GM21423 (cell line): ENCODE data around the gene FOXK2.
"Not testable (repeated sequence)": the region's sequence is repeated elsewhere in the genome, so short reads cannot be mapped to it uniquely, and the experiment has no call there.

Experiments used
- ATAC-seq: cut with Tn5 transposase; IDR thresholded peaks from one replicate; pipeline ENCODE4 v1.9.1; 2021; ENCODE audit warnings: mild to moderate bottlenecking, moderate library complexity; ENCODE audit not compliant: unreplicated experiment

FOXK2 gene

DNA sequence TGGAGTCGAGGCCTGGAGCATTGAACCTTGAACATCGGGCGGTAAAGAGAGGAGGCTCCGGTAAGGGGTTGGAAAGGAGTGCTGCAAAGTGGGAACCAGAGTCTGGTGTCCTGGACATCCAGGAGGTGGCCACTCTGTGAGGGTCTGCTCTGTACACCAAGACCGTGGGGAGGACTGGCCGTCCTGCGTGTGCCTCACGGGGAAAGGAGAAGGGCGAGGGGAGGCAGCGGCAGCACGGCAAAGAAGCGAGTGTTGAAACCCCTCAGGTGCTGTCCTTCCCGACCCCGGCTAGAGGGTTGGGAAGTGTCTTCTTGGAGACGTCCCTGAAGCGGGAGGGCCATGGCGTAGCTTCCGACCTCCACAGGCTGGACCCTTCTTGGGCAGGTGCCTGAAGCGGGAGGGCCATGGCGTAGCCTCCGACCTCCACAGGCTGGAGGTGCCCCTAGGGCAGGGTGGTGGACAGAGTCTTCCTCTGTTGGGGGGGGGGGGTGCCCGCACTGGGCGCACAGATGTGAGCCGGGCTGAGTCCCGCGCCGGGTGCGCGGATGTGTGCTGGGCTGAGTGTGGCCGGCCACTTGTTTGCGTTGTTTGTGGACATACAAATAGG, 42.0 kb downstream of the FOXK2 start:
- no peak for ATAC-seq

DNA sequence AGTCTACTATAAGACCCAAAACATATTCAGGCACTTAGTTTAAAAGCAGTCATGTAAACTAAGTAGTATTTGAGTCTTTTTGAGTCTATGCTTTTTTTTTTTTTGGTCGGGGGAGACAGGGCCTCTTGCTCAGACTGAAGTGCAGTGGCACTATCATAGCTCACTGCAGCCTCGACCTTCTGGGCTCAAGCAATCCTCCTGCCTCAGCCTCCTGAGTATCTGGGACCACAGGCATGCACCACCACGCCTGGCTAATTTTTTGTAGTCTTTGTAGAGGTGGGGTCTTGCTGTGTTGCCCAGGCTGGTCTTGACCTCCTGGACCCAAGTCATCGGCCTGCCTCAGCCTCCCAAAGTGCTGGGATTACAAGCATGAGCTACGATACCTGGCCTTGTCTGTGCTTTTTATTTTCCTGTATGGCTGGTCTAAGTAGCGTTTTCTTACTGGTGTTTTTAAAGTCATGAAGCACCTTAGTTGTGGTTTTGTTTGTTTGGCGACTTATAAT, 43.2 kb downstream of the FOXK2 start:
- ATAC-seq = not testable (repeated sequence)

DNA sequence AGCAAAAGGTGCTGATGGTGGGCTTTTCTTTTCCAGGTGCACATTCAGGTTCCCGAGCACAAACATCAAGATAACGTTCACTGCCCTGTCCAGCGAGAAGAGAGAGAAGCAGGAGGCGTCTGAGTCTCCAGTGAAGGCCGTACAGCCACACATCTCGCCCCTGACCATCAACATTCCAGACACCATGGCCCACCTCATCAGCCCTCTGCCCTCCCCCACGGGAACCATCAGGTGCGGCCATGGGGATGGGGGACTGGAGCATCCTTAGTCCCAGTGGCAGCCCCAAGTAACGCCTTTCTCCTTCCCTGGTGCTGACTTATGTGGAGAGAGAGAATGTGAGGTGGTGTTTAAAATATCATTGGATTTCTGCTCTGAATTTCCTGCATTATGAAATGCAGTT, 43.8 kb downstream of the FOXK2 start:
- ATAC-seq = no peak

DNA sequence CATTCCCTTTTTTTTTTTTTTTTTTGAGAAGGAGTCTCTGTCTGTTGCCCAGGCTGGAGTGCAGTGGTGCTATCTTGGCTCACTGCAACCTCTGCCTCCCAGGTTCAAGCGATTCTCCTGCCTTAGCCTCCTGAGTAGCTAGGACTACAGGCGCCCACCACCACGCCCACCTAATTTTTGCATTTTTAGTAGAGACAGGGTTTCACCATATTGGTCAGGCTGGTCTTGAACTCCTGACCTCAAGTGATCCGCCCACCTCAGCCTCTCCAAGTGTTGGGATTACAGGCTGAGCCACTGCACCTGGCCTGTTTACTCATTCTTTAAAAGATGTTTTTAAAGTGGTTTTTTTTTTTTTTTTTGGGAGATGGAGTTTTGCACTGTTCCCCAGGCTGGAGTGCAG, 44.2 kb downstream of the FOXK2 start:
- ATAC-seq = not testable (repeated sequence)

DNA sequence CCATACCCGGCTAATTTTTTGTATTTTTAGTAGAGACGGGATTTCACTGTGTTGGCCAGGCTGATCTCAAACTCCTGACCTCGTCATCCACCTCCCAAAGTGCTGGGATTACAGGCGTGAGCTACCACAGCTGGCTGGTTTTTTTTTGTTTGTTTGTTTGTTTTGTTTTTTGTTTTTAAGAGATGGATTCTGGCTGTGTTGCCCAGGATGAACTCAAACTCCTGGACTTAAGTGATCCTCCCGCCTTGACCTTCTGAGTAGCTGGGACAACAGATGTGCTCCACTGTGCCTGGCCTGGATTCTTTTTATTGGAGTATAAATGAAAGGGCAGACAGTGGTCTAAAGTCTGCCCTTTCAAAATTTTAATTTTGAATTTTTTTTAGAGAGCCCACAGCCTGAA, 44.7 kb downstream of the FOXK2 start:
- no peak for ATAC-seq

DNA sequence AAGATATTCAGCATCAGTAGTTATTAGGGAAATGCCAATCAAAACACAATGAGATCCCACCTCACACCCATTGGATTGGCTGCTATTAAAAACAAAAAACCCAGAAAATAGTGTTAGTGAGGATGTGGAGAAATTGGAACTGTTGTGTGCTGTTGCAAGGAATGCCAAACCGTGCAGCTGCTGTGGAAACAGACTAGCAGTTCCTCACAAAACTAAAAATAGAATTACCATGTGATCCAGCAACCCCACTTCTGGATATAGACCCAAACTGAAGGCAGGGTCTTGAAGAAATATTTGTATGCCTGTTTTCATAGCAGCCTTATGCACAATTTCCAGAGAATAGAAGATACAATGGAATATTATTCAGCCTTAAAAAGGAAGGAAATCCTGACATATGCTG, 46.0 kb downstream of the FOXK2 start:
- ATAC-seq = no peak

DNA sequence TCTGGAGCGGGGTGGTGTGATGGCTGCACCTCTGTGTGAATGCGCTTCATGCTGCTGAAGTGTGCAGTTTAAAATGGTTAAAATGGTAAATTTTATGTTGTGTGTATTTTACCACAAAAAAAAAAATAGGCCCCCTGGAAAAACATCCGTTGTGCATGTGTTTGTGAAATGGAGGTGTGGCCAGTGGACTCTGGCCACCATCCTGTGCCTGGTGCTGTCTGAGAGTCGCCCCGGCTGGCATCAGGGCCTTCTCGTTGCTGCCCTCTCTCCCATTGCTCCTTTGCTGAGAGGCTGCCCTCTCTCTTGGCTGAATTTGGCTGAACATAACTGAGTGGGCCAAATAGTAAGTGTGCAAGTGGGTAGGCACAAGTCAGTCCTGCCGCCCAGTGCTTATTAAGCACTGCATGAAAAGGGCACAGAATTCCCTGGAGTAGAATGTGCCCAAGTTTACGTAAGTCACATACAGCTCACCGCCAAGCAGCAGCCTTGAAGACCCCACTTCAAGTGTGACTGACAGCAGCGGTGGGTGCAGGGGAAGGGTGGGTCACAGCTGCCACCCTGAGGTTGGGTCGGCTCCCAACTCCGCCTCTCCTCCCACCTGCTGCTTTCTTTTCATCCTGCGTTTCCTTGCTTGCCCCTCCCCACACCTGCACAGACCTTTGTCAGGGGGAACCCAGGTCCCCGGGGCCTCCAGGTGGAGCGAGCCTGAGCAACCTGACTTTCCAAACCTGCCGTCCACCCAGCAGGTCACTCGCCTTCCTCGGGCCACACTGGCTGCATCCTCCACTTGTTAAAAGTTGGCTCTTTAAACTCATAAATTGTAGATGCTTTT, 46.8 kb downstream of the FOXK2 start:
- no peak for ATAC-seq

DNA sequence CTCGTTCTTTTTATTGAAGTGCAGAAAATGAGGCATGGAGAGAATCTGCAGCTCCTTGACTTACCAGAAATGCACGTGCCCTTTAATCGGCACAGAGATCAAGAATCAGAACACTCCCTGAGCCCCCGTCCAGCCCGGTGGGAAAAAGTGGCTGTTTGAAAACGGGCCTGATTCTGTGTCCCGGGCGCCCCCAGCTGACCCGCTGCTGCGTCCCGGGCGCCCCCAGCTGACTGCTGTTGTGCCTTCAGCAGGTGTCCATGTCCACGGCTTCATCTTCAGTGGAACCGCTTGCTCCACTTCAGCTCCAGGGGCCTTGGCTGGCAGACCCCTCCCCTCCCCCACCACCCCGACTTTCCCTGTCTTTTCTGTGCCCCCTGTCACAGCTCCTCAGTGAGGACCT, 47.8 kb downstream of the FOXK2 start:
- no peak for ATAC-seq

DNA sequence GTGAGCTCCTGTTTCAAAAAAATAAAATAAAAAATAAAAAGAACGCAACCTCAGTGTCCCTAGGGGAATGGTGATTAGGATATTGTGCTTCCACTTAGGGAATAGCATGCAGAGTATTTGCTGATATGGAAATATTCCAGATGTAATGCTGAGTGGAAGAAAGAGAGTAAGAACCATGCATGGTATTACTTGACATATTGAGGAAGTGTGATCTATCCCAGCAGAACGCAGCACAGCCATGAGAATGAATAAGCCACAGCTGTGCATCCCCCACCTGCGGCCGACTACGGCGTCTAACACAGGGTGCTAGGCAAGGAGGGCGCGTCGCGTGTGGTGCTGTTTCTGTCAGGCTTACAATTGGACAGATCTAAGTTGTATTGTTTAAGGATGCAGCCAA, 49.5 kb downstream of the FOXK2 start:
- no peak for ATAC-seq

DNA sequence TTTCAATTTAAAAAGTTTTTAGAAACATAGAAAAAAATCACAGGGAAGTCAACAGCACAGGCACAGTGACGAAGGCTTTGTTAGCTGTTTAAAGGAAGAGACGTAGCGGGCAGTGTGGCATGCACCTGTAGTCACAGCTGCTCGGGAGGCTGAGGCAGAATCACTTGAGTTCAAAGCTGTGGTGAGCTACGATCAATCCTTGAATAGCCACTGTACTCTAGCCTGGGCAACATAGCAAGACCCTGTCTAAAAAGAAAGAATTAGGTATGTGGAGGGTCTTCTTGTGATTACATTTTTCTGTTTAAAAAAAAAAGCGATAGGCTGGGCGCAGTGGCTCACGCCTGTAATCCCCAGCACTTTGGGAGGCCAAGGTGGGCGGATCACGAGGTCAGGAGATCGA, 50.1 kb downstream of the FOXK2 start:
- no peak for ATAC-seq

DNA sequence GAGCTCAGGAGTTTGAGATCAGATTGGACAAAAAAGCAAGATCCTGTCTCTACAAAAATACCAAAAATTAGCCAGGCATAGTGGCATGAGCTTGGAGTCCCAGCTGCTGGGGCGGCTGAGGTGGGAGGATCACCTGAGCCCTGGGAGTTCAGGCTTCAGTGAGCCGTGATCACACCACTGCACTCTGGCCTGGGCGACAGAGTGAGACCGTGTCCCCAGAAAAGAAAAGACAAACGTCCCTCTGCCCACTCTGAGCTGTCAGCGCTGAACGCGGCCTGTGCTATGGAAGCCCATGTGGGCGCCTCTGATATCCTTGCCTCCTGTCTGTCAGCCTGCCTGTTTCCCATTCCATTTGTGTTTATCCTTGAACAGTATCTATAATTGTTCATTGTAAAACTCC, 50.7 kb downstream of the FOXK2 start:
- no peak for ATAC-seq

DNA sequence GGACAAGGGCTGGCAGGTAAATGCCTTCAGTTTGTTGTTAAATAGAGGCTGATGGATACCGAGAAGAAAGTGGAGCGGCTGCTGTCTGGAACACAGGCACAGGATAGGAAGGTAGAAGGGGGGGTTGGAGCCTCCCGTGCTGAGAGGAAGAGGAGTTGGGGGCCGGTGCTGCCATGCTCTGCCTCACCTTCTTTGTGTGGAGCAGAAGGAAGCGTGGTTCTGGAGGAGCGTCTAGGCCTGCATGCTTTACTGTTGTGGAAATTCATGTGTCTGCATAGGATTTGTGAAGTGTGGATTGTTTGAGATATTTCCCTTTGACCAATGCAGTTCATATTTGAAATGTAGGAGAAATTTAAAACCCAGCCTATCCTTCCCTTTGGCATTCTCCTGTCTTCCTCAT, 52.3 kb downstream of the FOXK2 start:
- no peak for ATAC-seq

DNA sequence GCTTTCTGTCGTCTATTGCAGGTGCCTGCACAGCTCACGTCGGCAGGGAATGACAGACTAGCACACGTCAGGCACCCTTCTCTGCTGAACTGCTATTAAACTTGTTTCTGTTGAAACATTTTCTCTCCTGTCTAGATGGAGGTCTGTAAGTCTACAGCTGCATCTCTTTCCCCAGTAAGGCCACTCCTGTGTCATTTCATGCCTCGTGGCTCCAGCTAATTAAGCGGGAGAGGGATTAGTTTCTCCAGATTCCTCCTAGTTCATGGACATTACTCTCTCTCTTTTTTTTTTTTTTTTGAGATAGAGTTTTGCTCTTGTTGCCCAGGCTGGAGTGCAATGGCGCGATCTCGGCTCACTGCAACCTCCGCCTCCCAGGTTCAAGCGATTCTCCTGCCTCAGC, 54.5 kb downstream of the FOXK2 start:
- ATAC-seq = no peak

DNA sequence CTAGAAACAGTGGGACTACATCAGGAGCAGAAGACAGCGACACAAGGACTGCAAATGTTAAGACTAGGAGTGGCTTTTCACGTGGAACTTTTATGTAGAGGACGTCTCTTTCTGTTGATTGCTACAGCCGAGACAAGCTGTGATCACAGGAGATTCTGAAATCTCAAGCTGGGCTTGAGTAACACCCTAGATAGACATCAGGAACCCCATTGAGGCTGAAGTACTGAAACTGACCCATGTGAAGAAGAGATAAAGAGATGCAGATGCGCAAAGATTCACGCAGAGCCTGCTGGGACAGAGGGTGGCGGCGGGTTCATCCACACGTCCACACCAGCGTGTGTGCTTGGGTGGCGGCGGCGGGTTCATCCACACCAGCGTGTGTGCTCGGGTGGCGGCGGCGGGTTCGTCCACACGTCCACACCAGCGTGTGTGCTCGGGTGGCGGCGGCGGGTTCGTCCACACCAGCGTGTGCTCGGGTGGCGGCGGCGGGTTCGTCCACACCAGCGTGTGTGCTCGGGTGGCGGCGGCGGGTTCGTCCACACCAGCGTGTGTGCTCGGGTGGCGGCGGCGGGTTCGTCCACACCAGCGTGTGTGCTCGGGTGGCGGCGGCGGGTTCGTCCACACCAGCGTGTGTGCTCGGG, 56.2 kb downstream of the FOXK2 start:
- ATAC-seq = not testable (repeated sequence)

DNA sequence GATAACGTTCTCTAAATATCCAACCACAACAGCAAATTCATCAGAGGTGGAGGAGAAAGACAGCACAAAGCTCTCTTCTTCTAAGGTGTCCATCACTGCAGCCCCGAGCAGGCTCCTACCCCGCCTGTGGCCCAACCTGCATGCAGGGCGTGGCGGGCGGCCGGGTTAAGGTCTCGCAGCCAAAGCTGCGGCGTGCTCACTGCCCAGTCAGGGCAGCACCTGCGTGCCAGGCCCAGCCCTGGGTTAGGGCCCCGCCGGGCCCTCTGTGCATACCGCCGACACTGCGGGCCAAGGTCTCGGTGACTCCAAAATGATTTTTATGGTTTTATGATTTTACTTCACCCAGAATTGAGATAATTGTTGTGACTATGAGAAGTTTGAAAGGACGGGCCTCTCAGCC, 57.8 kb downstream of the FOXK2 start:
- ATAC-seq = no peak

DNA sequence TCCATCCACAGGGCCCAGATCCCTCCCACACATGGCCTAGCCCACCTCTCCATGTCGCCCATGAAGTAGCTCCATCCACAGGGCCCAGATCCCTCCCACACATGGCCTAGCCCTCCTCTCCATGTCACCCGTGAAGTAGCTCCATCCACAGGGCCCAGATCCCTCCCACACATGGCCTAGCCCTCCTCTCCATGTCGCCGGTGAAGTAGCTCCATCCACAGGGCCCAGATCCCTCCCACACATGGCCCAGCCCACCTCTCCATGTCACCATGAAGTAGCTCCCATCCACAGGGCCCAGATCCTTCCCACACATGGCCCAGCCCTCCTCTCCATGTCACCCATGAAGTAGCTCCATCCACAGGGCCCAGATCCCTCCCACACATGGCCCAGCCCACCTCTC, 60.4 kb downstream of the FOXK2 start:
- ATAC-seq = not testable (repeated sequence)

DNA sequence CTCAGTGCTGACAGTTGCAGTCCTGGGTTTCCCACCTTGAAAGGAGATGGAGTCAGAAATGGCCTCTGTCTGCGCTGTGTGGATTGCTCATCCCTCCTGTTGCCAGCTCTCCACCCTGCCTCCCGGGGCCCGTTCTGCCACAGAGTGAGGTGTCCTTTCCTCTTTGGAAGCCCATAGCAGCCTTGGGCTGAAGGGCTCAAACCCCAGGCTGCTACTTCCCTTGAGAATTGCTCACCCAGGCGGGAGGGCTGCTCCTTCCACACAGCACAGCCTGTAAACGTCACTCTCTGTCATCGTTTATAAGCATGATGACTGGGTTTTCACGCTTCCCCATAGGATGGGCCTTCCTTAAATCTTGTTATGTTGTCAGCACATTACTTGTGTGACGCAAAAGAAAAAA, 62.7 kb downstream of the FOXK2 start:
- ATAC-seq = no peak

DNA sequence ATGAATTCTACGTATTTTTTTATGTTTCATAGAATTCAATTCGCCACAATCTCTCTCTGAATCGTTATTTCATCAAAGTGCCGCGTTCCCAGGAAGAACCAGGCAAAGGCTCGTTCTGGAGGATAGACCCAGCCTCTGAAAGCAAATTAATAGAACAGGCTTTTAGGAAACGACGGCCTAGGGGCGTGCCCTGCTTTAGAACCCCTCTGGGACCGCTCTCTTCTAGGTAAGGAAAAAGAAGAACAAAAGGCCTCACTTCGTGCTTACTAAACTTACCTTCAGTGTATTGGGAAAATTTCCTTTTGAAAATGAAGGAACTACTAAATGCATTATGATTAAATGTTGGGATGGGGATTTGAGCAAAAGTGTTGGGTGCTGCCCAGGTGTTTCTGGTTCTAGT, 63.2 kb downstream of the FOXK2 start:
- ATAC-seq = no peak

DNA sequence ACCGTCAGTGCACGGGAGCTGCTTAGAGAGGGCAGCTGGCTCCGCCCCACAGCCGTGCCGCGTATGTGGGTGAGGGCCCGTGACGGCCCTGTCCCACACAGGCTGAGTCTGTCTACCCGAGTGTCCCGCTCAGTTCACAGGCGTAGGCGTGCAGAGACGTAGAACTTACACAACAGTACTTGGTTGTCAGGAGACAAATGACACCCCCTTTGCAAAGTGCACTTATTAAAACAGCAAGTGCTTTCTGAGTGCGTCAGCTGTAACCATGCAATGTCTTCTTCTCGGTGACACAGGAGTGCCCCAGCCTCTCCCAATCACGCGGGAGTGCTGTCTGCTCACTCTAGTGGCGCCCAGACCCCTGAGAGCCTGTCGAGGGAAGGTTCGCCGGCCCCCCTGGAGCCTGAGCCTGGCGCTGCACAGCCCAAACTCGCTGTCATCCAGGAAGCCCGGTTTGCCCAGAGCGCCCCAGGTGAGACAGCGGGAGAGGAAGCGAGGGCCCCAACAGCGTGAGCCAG, 64.2 kb downstream of the FOXK2 start:
- ATAC-seq = no peak

DNA sequence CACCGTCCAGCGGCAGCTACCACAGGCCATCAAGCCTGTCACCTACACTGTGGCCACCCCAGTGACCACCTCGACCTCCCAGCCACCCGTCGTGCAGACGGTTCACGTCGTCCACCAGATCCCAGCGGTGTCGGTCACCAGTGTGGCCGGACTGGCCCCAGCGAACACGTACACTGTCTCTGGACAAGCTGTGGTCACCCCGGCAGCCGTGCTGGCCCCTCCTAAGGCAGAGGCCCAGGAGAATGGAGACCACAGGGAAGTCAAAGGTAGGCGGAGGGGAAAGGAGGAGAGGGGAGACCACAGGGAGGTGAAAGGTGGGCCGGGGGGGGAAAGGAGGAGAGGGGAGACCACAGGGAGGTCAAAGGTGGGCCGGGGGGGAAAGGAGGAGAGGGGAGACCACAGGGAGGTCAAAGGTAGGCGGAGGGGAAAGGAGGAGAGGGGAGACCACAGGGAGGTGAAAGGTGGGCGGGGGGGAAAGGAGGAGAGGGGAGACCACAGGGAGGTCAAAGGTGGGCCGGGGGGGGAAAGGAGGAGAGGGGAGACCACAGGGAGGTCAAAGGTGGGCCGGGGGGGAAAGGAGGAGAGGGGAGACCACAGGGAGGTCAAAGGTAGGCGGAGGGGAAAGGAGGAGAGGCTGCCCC, 66.5 kb downstream of the FOXK2 start:
- not testable (repeated sequence) for ATAC-seq

DNA sequence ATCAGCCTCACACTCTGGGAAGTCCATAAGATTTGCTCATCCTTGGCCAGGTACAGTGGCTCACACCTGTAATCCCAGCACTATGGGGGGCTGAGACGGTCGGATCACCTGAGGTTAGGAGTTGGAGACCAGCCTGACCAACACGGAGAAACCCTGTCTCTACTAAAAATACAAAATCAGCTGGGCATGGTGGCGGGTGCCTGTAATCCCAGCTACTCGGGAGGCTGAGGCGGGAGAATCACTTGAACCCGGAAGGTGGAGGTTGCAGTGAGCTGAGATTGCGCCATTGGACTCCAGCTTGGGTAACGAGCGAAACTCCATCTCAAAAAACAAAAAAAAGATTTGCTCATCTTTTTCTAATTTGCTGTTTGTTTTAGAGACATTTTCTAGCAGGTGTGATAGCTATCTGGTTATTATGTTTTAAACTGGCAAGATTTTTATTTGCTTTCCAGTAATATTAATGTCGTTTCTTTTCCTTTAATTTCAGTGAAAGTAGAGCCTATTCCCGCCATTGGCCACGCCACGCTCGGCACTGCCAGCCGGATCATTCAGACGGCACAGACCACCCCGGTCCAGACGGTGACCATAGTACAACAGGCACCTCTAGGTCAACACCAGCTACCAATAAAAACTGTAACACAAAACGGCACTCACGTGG, 67.2 kb downstream of the FOXK2 start:
- ATAC-seq = no peak
